Fibroblast of skin of back (primary cell): ENCODE results near the gene TMC6.
"Not testable (repeated sequence)": the region's sequence is repeated elsewhere in the genome, so short reads cannot be mapped to it uniquely, and the experiment has no call there.

Experiments
- DNase-seq: peaks from one replicate; pipeline ENCODE4 v3.0.0-alpha.2; 2013

The TMC6 gene

GRCh38 chr17:78069695-78070094 lies 58.9 kb downstream of the TMC6 start:
- DNase-seq = no peak

GRCh38 chr17:78066976-78067375 lies 61.6 kb downstream of the TMC6 start:
- not testable (repeated sequence) for DNase-seq

GRCh38 chr17:78064708-78065107 lies 63.8 kb downstream of the TMC6 start:
- no peak for DNase-seq

DNA sequence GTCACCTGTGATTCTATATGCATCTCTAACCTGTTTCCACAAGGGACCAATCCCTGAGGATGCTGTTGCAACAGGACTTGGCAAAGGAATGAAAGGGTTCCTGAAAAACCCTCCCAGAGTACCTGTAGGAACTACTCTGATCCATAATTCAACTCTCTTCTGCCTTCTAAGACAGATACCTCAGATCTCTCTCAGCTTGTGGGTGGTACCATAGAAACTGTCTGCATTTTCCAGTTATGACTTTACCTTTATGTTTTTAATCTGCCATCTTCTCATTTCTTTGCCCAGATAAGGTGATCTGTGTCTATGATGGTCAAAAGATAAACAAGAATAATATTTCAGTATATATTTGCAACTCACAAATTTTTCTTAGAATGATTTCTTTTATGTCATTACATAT lies 65.1 kb downstream of the TMC6 start:
- DNase-seq = no peak

GRCh38 chr17:78062596-78062995 lies 66.0 kb downstream of the TMC6 start:
- no peak for DNase-seq
